Kidney capillary endothelial cell (primary cell): ENCODE measurements around the gene ANKRD10.
A peak's percentile ranks its signal among the peaks of the same experiment; 100 is the strongest.

Source experiments
- DNase-seq: peaks from one replicate; pipeline ENCODE4 v3.0.0-alpha.2; 2018; ENCODE audit warnings: low spot score

ANKRD10 gene

GRCh38 chr13:110944968-110945927 lies 30.4 kb upstream of the ANKRD10 start:
- DNase-seq = no peak

- DNase-seq = peak; percentile 77
Measured at GRCh38 chr13:110944121-110944967, 29.5 kb upstream of the ANKRD10 start.

- no peak for DNase-seq
Measured at GRCh38 chr13:110942248-110942981, 27.5 kb upstream of the ANKRD10 start.

- no peak for DNase-seq
Measured at GRCh38 chr13:110938662-110939421, 24.0 kb upstream of the ANKRD10 start.

- DNase-seq = no peak
Measured at GRCh38 chr13:110937511-110938285, 22.8 kb upstream of the ANKRD10 start.

- DNase-seq = no peak
Measured at GRCh38 chr13:110936519-110936918, 21.6 kb upstream of the ANKRD10 start.

- no peak for DNase-seq
Measured at GRCh38 chr13:110932588-110932987, 17.7 kb upstream of the ANKRD10 start.

GRCh38 chr13:110929104-110929777 lies 14.4 kb upstream of the ANKRD10 start:
- DNase-seq = no peak

- no peak for DNase-seq
Measured at GRCh38 chr13:110925023-110925612, 10.2 kb upstream of the ANKRD10 start.

- no peak for DNase-seq
Measured at GRCh38 chr13:110924639-110924934, 9.7 kb upstream of the ANKRD10 start.

GRCh38 chr13:110923777-110924638 lies 9.1 kb upstream of the ANKRD10 start:
- DNase-seq = no peak

GRCh38 chr13:110923086-110923485 lies 8.2 kb upstream of the ANKRD10 start:
- no peak for DNase-seq

GRCh38 chr13:110922506-110922905 lies 7.6 kb upstream of the ANKRD10 start:
- DNase-seq = no peak

GRCh38 chr13:110921695-110922094 lies 6.8 kb upstream of the ANKRD10 start:
- DNase-seq = no peak

GRCh38 chr13:110921209-110921608 lies 6.3 kb upstream of the ANKRD10 start:
- no peak for DNase-seq

GRCh38 chr13:110920038-110920437 lies 5.2 kb upstream of the ANKRD10 start:
- DNase-seq = no peak

GRCh38 chr13:110916301-110917142 lies 1.7 kb upstream of the ANKRD10 start:
- peak; percentile 33 for DNase-seq

- peak; percentile 19 for DNase-seq
Measured at GRCh38 chr13:110915874-110916206, 971 bp upstream of the ANKRD10 start.
